Astrocyte (in vitro differentiated cells and primary cell): Measurements from ENCODE around the gene TTBK2. TPM values are rescaled to one million over a fixed set of nuclear protein-coding genes. Genes with fewer than 3 reads are reported as not detected.

Experiments used
- DNase-seq: peaks from one replicate; pipeline ENCODE4 v3.0.0-alpha.2; 2010; ENCODE audit warnings: low read depth
- FAIRE-seq: peaks from 2 replicates; lab custom pipeline; 2011; peaks lifted over from hg19 to GRCh38; lab: Jason Lieb, UNC
- H2AFZ ChIP-seq: 2 replicates; pipeline ENCODE4 v1.6.0; 2012; ENCODE audit warnings: low read depth, low read length, inconsistent platforms
- H3K27ac ChIP-seq: 2 replicates; pipeline ENCODE4 v1.5.1; 2011; ENCODE audit warnings: low read depth, low read length, inconsistent platforms
- H3K27me3 ChIP-seq: 2 replicates; pipeline ENCODE4 v1.6.0; 2011; ENCODE audit warnings: low read length, inconsistent platforms; ENCODE audit not compliant: insufficient read depth
- H3K36me3 ChIP-seq: 2 replicates; pipeline ENCODE4 v1.5.1; 2011; ENCODE audit warnings: low read length, inconsistent platforms; ENCODE audit not compliant: insufficient read depth
- H3K4me1 ChIP-seq: 2 replicates; pipeline ENCODE4 v1.5.1; 2011; ENCODE audit warnings: low read length, inconsistent platforms; ENCODE audit not compliant: insufficient read depth
- H3K4me2 ChIP-seq: 2 replicates; pipeline ENCODE4 v1.6.0; 2012; ENCODE audit warnings: low read length, inconsistent platforms
- H3K4me3 ChIP-seq: 2 replicates; pipeline ENCODE4 v1.5.1; 2011; ENCODE audit warnings: low read depth, mild to moderate bottlenecking, low read length, inconsistent platforms; ENCODE audit not compliant: insufficient read depth
- H3K79me2 ChIP-seq: 2 replicates; pipeline ENCODE4 v1.6.0; 2012; ENCODE audit warnings: mild to moderate bottlenecking, low read length, inconsistent platforms; ENCODE audit not compliant: insufficient read depth
- H3K9ac ChIP-seq: 2 replicates; pipeline ENCODE4 v1.6.0; 2012; ENCODE audit warnings: mild to moderate bottlenecking, low read length, inconsistent platforms
- H3K9me3 ChIP-seq: 2 replicates; pipeline ENCODE4 v1.5.1; 2012; ENCODE audit warnings: low read depth, mild to moderate bottlenecking, low read length, inconsistent platforms; ENCODE audit not compliant: insufficient read depth
- H4K20me1 ChIP-seq: 2 replicates; pipeline ENCODE4 v1.6.0; 2012; ENCODE audit warnings: low read length, inconsistent platforms; ENCODE audit not compliant: insufficient read depth
- H3K27ac Mint-ChIP-seq: one replicate; pipeline ENCODE4 v1.8.0; 2021; ENCODE audit warnings: mild to moderate bottlenecking, mixed read lengths; ENCODE audit not compliant: unreplicated experiment
- H3K27me3 Mint-ChIP-seq: one replicate; pipeline ENCODE4 v1.8.0; 2021; ENCODE audit warnings: low read depth, mixed read lengths; ENCODE audit not compliant: unreplicated experiment
- H3K36me3 Mint-ChIP-seq: one replicate; pipeline ENCODE4 v1.8.0; 2021; ENCODE audit warnings: low read depth, mixed read lengths; ENCODE audit not compliant: unreplicated experiment
- H3K4me1 Mint-ChIP-seq: one replicate; pipeline ENCODE4 v1.8.0; 2021; ENCODE audit warnings: low read depth, mixed read lengths; ENCODE audit not compliant: unreplicated experiment
- H3K4me3 Mint-ChIP-seq: one replicate; pipeline ENCODE4 v1.8.0; 2021; ENCODE audit warnings: mild to moderate bottlenecking, moderate library complexity, mixed read lengths; ENCODE audit not compliant: unreplicated experiment
- H3K9me3 Mint-ChIP-seq: one replicate; pipeline ENCODE4 v1.8.0; 2021; ENCODE audit warnings: mild to moderate bottlenecking, mixed read lengths; ENCODE audit not compliant: unreplicated experiment
- EZH2 ChIP-seq: IDR thresholded peaks from 2 replicates; pipeline ENCODE4 v1.6.1; 2012; ENCODE audit warnings: mild to moderate bottlenecking, low read length, inconsistent platforms; ENCODE audit not compliant: insufficient read depth
- total RNA-seq: library from RNA; stranded (reverse); gene quantifications from 2 replicates; pipeline ENCODE4 v1.2.1, GENCODE V29; 2021
- TF ChIP-seq, protein P1 (sequence below): IDR thresholded peaks from 2 replicates; pipeline ENCODE4 v1.5.1; 2011; ENCODE audit warnings: low read depth, mild to moderate bottlenecking, inconsistent platforms, low read length, moderate library complexity; ENCODE audit not compliant: insufficient read depth

The TTBK2 gene
- total RNA-seq, 1 donor from 2014 or later: 14.8 TPM

DNA sequence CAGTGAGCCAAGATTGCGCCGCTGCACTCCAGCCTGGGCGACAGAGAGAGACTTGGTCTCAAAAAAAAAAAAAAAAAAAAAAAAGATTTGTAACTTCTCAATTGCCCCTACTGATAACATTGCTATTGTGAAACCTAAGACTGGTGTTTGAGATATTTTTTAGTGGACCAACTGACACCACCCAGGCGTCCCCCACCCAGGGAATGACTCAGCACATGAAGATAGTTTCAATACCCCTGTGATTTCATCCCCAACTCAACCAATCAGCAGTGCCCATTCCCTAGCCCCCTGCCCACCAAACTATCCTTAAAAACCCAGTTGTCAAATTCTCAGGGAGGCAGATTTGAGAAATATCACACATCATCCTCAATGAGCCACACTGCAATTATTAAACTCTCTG is 76.9 kb downstream of the TTBK2 start:
- Mint-ChIP-seq H3K27ac (no peak overlapping the region), H3K36me3 (peaks cover 3% of the 10 kb centered on the region), H3K27me3 (no peaks in the 10 kb centered on the region), H3K4me3 (no peak overlapping the region), H3K9me3 (peaks cover 8% of the 10 kb centered on the region), H3K4me1 (no peaks in the 10 kb centered on the region)
- FAIRE-seq (no peak), DNase-seq (no peak)
- no peaks in the 10 kb centered on the region for H3K36me3 ChIP-seq
- H4K20me1 ChIP-seq: no peaks in the 10 kb centered on the region
- H3K9me3 ChIP-seq: peaks cover 7% of the 10 kb centered on the region
- H3K79me2 ChIP-seq: no peaks in the 10 kb centered on the region
- no peaks in the 10 kb centered on the region for H3K4me1 ChIP-seq
- no peak overlapping the region for H3K27ac ChIP-seq
- no peaks in the 10 kb centered on the region for H3K27me3 ChIP-seq
- TF ChIP-seq, protein P1, sequence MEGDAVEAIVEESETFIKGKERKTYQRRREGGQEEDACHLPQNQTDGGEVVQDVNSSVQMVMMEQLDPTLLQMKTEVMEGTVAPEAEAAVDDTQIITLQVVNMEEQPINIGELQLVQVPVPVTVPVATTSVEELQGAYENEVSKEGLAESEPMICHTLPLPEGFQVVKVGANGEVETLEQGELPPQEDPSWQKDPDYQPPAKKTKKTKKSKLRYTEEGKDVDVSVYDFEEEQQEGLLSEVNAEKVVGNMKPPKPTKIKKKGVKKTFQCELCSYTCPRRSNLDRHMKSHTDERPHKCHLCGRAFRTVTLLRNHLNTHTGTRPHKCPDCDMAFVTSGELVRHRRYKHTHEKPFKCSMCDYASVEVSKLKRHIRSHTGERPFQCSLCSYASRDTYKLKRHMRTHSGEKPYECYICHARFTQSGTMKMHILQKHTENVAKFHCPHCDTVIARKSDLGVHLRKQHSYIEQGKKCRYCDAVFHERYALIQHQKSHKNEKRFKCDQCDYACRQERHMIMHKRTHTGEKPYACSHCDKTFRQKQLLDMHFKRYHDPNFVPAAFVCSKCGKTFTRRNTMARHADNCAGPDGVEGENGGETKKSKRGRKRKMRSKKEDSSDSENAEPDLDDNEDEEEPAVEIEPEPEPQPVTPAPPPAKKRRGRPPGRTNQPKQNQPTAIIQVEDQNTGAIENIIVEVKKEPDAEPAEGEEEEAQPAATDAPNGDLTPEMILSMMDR: no peak
- TF ChIP-seq EZH2: no peak
- no peak overlapping the region for H2AFZ ChIP-seq
- no peak overlapping the region for H3K4me2 ChIP-seq
- H3K4me3 ChIP-seq: no peak overlapping the region
- H3K9ac ChIP-seq: no peak overlapping the region

DNA sequence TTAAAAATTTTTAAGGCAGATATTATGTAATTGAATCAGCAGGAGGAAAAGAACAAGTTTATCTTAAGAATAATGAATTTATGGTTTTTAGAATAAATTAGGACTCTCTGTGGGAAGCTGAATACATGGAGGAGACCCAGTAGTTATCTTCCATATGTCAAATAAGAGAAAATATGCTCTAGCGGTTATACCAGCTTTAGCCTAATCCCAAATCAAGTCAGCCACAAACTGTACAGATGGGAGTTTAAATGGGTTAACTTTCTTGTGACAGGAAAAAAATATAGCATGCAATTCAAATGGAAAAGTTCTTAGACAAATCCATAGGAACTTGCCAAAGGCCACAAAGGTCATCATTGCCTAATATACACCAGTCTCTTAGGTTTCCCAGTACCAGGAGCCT is 84.3 kb downstream of the TTBK2 start:
- H3K27ac ChIP-seq: no peak overlapping the region
- no peak for TF ChIP-seq EZH2
- TF ChIP-seq, protein P1: no peak
- no peak overlapping the region for H3K4me3 Mint-ChIP-seq

DNA sequence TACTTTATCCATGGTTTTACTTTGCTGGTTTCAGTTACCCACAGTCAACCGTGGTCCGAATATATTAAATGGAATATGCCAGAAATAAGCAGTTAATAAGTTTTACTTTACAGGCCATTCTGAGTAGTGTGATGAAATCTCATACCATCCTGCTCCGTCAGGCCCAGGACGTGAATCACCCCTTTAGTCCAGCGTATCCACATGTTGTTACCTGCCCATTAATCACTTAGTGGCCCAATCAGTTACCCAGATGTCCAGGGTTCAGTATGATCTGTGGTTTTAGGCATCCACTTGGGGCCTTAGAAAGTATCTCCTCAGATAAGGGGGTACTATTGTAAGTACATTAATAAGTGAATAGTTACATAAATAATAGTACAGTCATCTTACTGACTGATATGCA is 88.0 kb downstream of the TTBK2 start:
- peak; percentile 90 for DNase-seq

More for the DNA sequence above, 84.3 kb downstream of the TTBK2 start:
- DNase-seq (no peak), FAIRE-seq (no peak)
- H3K36me3 Mint-ChIP-seq: no peaks in the 10 kb centered on the region
- no peaks in the 10 kb centered on the region for H3K79me2 ChIP-seq
- H3K4me1 ChIP-seq: peaks cover 7% of the 10 kb centered on the region
- no peak overlapping the region for H2AFZ ChIP-seq
- no peak overlapping the region for H3K4me2 ChIP-seq
- no peaks in the 10 kb centered on the region for H3K9me3 ChIP-seq
- H3K36me3 ChIP-seq: no peaks in the 10 kb centered on the region
- no peaks in the 10 kb centered on the region for H3K4me1 Mint-ChIP-seq
- H3K27me3 ChIP-seq: no peaks in the 10 kb centered on the region
- H3K4me3 ChIP-seq: no peak overlapping the region
- H3K9ac ChIP-seq: no peak overlapping the region
- no peaks in the 10 kb centered on the region for H3K27me3 Mint-ChIP-seq
- no peaks in the 10 kb centered on the region for H3K9me3 Mint-ChIP-seq
- H3K27ac Mint-ChIP-seq: no peak overlapping the region
- no peaks in the 10 kb centered on the region for H4K20me1 ChIP-seq

More for the DNA sequence above, 88.0 kb downstream of the TTBK2 start:
- Histone ChIP-seq H2AFZ (no peak overlapping the region), H3K79me2 (no peaks in the 10 kb centered on the region), H3K36me3 (no peaks in the 10 kb centered on the region), H3K4me3 (no peak overlapping the region), H3K4me1 (peaks cover 7% of the 10 kb centered on the region), H3K27ac (peak overlapping the region; percentile 27), H4K20me1 (no peaks in the 10 kb centered on the region), H3K9ac (no peak overlapping the region), H3K4me2 (peak overlapping the region; percentile 19), H3K27me3 (no peaks in the 10 kb centered on the region), H3K9me3 (no peaks in the 10 kb centered on the region)
- Mint-ChIP-seq H3K4me1 (no peaks in the 10 kb centered on the region), H3K27ac (peak overlapping the region; percentile 37), H3K4me3 (no peak overlapping the region), H3K27me3 (no peaks in the 10 kb centered on the region), H3K9me3 (no peaks in the 10 kb centered on the region), H3K36me3 (no peaks in the 10 kb centered on the region)
- TF ChIP-seq, protein P1: no peak
- no peak for TF ChIP-seq EZH2
- FAIRE-seq: no peak
